Measurements from ENCODE around the gene SNX10. TPM values are rescaled to one million over a fixed set of nuclear protein-coding genes. Genes with fewer than 3 reads are reported as not detected.

Gene SNX10
- total and polyA plus RNA-seq, 2 of the 8 experiments (the other 6 are each of a cell fraction or from before 2014, with no cell fraction given) = 4.4 to 9.6 TPM

GRCh38 chr7:26280097-26280496, 11.6 kb upstream of the SNX10 start (continued):
- no peak for TF ChIP-seq EP300 (IDR thresholded peaks at IDR 0.05; ENCODE audit: borderline replicate concordance in 1 of 2, low read depth in 2 of 2, low read length in 2 of 2)

Data from H1 (cell line).